ENCODE data around the gene PTX4. TPM values are rescaled to one million over a fixed set of nuclear protein-coding genes. Genes with fewer than 3 reads are reported as not detected.

The PTX4 gene
- total RNA-seq, 1 experiment from 2014 or later, result not detected

- H3K79me2 ChIP-seq (ENCODE audit: insufficient read depth, low read length), result peaks cover 9% of the 10 kb centered on the region; the same call in 1 of the 2 replicates
- H3K23ac ChIP-seq (ENCODE audit: insufficient read length, low read depth, low read length), result no peak overlapping the region
- H3K79me1 ChIP-seq (ENCODE audit: insufficient read depth, low read depth, low read length, poor library complexity, severe bottlenecking), result peaks cover 4% of the 10 kb centered on the region
- H3T11ph ChIP-seq (ENCODE audit: low read length), result no peak overlapping the region
- no peak for DNase-seq
- H4K8ac ChIP-seq (replicated peaks; ENCODE audit: insufficient read length, low read depth, low read length), result no peak overlapping the region
- no peak overlapping the region for H3K9ac ChIP-seq (ENCODE audit: extremely low read depth, insufficient read length, low read length)
- no peak overlapping the region for H2BK20ac ChIP-seq (ENCODE audit: low read depth, low read length, poor library complexity, severe bottlenecking)
- H3K14ac ChIP-seq (ENCODE audit: insufficient read depth, low read length), result no peak overlapping the region; the same call in 1 of the 2 replicates
- H3K27me3 ChIP-seq (ENCODE audit: insufficient read depth, low read length), result no peaks in the 10 kb centered on the region
- no peaks in the 10 kb centered on the region for H3K23me2 ChIP-seq (ENCODE audit: insufficient read length, low read depth, low read length, poor library complexity, severe bottlenecking)
- Mint-ChIP-seq H3K36me3 (ENCODE audit: insufficient read depth in 1 of 3, low read depth in 3 of 3) (peaks cover 2 to 11% (median 8%) of the 10 kb centered on the region in 3 experiments; a peak in 4 of 7 replicates), H3K4me3 (no peak overlapping the region), H3K9me3 (no peaks in the 10 kb centered on the region), H3K4me1 (0 out of 4 replicates have a peak, but pooled peaks cover 0 to 2% of the 10 kb centered on the region in 2 experiments), H3K27ac (peak overlapping the region in 1 of 3 experiments; percentile 48; a peak in 1 of 7 replicates), H3K27me3 (ENCODE audit: low read depth) (no peaks in the 10 kb centered on the region)
- H3K4me1 ChIP-seq (ENCODE audit: insufficient read depth, low read length), result no peaks in the 10 kb centered on the region
- H3K4me2 ChIP-seq (ENCODE audit: insufficient read depth, insufficient read length, low read length), result no peak overlapping the region
- H2BK12ac ChIP-seq (ENCODE audit: insufficient read length, low read depth, low read length), result no peak overlapping the region
- H2BK120ac ChIP-seq (ENCODE audit: low read depth, low read length, poor library complexity, severe bottlenecking), result no peak overlapping the region
- no peak overlapping the region for H3K18ac ChIP-seq (ENCODE audit: insufficient read length, low read depth, low read length)
- no peaks in the 10 kb centered on the region for H4K20me1 ChIP-seq (ENCODE audit: control insufficient read depth, insufficient read depth, insufficient read length)
- TF ChIP-seq, protein P1, sequence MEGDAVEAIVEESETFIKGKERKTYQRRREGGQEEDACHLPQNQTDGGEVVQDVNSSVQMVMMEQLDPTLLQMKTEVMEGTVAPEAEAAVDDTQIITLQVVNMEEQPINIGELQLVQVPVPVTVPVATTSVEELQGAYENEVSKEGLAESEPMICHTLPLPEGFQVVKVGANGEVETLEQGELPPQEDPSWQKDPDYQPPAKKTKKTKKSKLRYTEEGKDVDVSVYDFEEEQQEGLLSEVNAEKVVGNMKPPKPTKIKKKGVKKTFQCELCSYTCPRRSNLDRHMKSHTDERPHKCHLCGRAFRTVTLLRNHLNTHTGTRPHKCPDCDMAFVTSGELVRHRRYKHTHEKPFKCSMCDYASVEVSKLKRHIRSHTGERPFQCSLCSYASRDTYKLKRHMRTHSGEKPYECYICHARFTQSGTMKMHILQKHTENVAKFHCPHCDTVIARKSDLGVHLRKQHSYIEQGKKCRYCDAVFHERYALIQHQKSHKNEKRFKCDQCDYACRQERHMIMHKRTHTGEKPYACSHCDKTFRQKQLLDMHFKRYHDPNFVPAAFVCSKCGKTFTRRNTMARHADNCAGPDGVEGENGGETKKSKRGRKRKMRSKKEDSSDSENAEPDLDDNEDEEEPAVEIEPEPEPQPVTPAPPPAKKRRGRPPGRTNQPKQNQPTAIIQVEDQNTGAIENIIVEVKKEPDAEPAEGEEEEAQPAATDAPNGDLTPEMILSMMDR (conservative IDR thresholded peaks at IDR 0.05), result no peak
- no CpG with 5 or more reads among the region's 13 CpGs for WGBS (ENCODE audit: extremely low coverage, insufficient read length, low lambda C conversion rate)
- H2BK15ac ChIP-seq (ENCODE audit: low read depth, low read length), result no peak overlapping the region
- H2AFZ ChIP-seq (ENCODE audit: low read length), result no peak overlapping the region
- H2AK5ac ChIP-seq (ENCODE audit: insufficient read length, low read length), result no peak overlapping the region
- H3K4ac ChIP-seq (ENCODE audit: low read depth, low read length), result no peak overlapping the region
- no peak overlapping the region for H2BK5ac ChIP-seq (ENCODE audit: insufficient read length, low read length)
- H3K9me3 ChIP-seq (ENCODE audit: control insufficient read depth, low read depth, low read length), result no peaks in the 10 kb centered on the region
- H4K5ac ChIP-seq (ENCODE audit: insufficient read length, low read depth, low read length), result no peak overlapping the region
- no peak overlapping the region for H3K56ac ChIP-seq (ENCODE audit: insufficient read length, low read depth, low read length)
- no peak overlapping the region for H4K91ac ChIP-seq (ENCODE audit: insufficient read length, low read depth, low read length)
- H3K27ac ChIP-seq (ENCODE audit: insufficient read length, low read depth, low read length), result no peak overlapping the region
Measured at GRCh38 chr16:1465567-1465915, 23.2 kb downstream of the PTX4 start.

Measured in H9 (cell line).